Stimulated activated CD8-positive, alpha-beta memory T cell treated with anti-CD3 and anti-CD28 coated beads, Interleukin-15, amount 100 ng/mL, for 48 hours (primary cell): Measurements from ENCODE around the gene PIEZO2.
"Not testable (repeated sequence)": the region's sequence is repeated elsewhere in the genome, so short reads cannot be mapped to it uniquely, and the experiment has no call there.

Experiments
- DNase-seq, 2 donors: peaks; one replicate each; pipeline ENCODE4 v3.0.0-alpha.2; 2020; ENCODE audit warnings: low read depth in 2 of 2

The PIEZO2 gene

GRCh38 chr18:10973567-10974203 is 175.7 kb downstream of the PIEZO2 start:
- DNase-seq = no peak

GRCh38 chr18:10971717-10972116 is 177.7 kb downstream of the PIEZO2 start:
- no peak for DNase-seq

DNA sequence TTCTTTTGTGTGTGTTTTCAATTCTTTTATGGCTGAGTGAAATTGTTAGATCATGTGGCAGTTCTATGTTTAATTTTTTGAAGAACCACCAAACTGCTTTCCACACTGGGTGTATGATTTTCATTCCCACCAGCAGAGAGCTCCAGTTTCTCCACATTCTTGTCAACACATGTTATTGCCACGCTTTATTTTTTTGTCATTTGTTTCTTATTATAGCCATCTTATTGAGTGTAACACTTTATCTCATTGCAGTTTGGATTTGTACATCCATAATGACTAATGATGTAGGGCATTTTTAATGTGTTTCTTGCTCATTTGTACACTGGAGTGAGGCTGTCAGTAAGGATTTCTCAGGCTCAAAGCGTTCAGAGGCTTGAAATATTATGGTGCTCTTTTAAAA is 184.2 kb downstream of the PIEZO2 start:
- no peak for DNase-seq

DNA sequence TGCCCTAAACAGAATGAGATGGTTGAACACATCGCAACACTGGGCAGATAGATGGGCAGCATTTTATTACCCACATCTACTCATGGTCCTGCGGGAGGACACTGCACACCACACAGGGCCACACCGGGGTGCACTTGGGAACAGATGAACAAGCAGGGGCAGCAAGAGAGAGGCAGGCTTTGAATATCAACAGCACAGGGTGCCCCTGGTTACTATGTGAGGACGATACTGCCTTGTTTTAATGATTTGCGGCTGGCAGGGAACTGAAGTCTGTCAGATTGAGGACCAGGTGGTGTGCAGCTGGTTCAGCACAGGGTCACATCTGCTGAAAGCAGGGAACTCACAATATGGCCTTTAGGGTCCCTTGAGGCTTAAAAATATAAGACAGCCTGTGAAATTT is 195.7 kb downstream of the PIEZO2 start:
- no peak for DNase-seq

- no peak for DNase-seq
Measured at GRCh38 chr18:10951631-10952544, 197.5 kb downstream of the PIEZO2 start.

- DNase-seq = no peak
Measured at GRCh38 chr18:10950876-10951630, 198.3 kb downstream of the PIEZO2 start.

GRCh38 chr18:10950080-10950875 is 199.1 kb downstream of the PIEZO2 start:
- DNase-seq = no peak

DNA sequence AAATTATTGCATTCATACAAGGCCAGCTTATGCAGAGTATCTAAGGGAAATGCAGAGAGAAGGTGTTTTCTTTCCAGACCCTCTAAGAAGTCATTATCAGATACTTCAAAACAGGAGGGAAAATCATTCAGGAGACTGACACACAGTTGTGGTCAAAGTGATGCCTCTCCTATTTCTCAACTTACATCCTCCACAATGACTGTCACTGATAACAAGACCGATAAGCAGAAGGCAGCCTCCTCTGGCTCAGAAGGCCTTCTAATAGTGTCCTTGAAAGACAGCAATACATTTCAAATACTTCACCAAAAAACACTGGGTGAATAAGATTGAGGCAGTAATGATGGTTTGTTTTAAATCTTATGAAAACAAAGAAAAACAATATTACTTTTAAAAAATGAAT is 199.7 kb downstream of the PIEZO2 start:
- DNase-seq = no peak

- DNase-seq = no peak
Measured at GRCh38 chr18:10948421-10948820, 200.9 kb downstream of the PIEZO2 start.

GRCh38 chr18:10946058-10946457 is 203.3 kb downstream of the PIEZO2 start:
- no peak for DNase-seq

DNA sequence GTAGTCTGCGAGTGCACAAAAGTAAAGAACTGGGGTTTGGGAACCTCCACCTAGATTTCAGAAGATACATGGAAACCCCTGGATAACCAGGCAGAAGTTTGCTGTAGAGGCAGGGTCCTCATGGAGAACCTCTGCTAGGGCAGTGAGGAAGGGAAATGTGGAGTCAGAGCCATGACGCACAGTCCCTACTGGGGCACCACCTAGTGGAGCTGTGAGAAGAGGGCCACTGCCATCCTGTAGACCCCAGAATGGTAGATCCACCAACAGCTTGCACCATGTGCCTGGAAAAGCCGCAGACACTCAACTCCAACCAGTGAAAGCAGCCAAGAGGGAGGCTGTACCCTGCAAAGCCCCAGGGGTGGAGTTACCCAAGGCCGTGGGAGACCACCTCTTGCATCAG is 206.4 kb downstream of the PIEZO2 start:
- DNase-seq = no peak

GRCh38 chr18:10939822-10940221 is 209.5 kb downstream of the PIEZO2 start:
- no peak for DNase-seq

GRCh38 chr18:10937743-10938640 is 211.4 kb downstream of the PIEZO2 start:
- no peak for DNase-seq

- no peak for DNase-seq
Measured at GRCh38 chr18:10936176-10937053, 213.0 kb downstream of the PIEZO2 start.

- no peak for DNase-seq
Measured at GRCh38 chr18:10935588-10935987, 213.8 kb downstream of the PIEZO2 start.

GRCh38 chr18:10933648-10934047 is 215.7 kb downstream of the PIEZO2 start:
- not testable (repeated sequence) for DNase-seq

DNA sequence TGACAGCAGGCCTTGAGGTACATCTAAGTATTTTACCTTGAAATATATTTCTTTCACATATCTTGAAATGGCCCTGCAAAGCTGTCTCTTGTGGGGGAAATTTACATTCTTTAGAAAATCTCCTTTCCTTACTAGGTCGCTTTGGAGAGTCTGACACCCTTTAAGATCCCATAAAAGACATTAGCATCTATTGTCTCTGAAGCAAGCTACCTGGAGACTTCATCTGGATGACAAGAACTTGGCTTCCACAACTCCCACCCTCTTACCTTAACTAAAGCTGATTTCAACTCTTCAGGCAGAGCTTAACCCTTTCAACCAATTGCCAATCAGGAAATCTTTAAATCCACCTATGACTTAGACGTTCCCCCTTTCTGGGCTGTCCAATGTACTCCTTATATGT is 219.3 kb downstream of the PIEZO2 start:
- no peak for DNase-seq

GRCh38 chr18:10928772-10929373 is 220.5 kb downstream of the PIEZO2 start:
- DNase-seq = no peak
